ENCODE measurements around the gene SHISAL1. TPM values are rescaled to one million over a fixed set of nuclear protein-coding genes. Genes with fewer than 3 reads are reported as not detected.

SHISAL1 gene
- total RNA-seq, 1 experiment from 2014 or later: 1.1 TPM

- no peak overlapping the region for H3K4me2 ChIP-seq (ENCODE audit: low read length)
- no peak overlapping the region for H3K27ac ChIP-seq (ENCODE audit: low read length)
- peaks cover 7% of the 10 kb centered on the region; the same call in 1 of the 2 replicates for H3K4me1 ChIP-seq (ENCODE audit: insufficient read depth, low read length)
- H3K4me3 ChIP-seq (ENCODE audit: low read length): no peak overlapping the region
- H4K20me1 ChIP-seq (ENCODE audit: low read length): no peaks in the 10 kb centered on the region
- H2AFZ ChIP-seq (ENCODE audit: low read length): no peak overlapping the region
- CTCF ChIA-PET: no interaction called here
- POLR2A ChIA-PET (ENCODE audit: unreplicated experiment): no interaction called here
- no peak for ATAC-seq
- H3K9me3 ChIP-seq (ENCODE audit: low read length): no peaks in the 10 kb centered on the region
- intact Hi-C loops (cut with micrococcal nuclease): no loop called here
- no peaks in the 10 kb centered on the region for H3K36me3 ChIP-seq (ENCODE audit: low read depth, low read length)
- no TSS peak for BruUV-seq (replicated peaks)
- no peak overlapping the region for H3K9ac ChIP-seq (ENCODE audit: low read length)
- no peak for TF ChIP-seq EZH2phosphoT487 (IDR thresholded peaks at IDR 0.05; ENCODE audit: borderline replicate concordance, low read length)
- TF ChIP-seq EZH2 (IDR thresholded peaks at IDR 0.05; ENCODE audit: low read length, unreplicated experiment): no peak
- TF ChIP-seq, protein P1, sequence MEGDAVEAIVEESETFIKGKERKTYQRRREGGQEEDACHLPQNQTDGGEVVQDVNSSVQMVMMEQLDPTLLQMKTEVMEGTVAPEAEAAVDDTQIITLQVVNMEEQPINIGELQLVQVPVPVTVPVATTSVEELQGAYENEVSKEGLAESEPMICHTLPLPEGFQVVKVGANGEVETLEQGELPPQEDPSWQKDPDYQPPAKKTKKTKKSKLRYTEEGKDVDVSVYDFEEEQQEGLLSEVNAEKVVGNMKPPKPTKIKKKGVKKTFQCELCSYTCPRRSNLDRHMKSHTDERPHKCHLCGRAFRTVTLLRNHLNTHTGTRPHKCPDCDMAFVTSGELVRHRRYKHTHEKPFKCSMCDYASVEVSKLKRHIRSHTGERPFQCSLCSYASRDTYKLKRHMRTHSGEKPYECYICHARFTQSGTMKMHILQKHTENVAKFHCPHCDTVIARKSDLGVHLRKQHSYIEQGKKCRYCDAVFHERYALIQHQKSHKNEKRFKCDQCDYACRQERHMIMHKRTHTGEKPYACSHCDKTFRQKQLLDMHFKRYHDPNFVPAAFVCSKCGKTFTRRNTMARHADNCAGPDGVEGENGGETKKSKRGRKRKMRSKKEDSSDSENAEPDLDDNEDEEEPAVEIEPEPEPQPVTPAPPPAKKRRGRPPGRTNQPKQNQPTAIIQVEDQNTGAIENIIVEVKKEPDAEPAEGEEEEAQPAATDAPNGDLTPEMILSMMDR (conservative IDR thresholded peaks at IDR 0.05; ENCODE audit: low read depth, low read length): no peak
- no peaks in the 10 kb centered on the region for H3K27me3 ChIP-seq (ENCODE audit: low read length)
- no peaks in the 10 kb centered on the region for H3F3A ChIP-seq (ENCODE audit: low read length, unreplicated experiment)
- no peaks in the 10 kb centered on the region for H3K9me2 ChIP-seq (replicated peaks; ENCODE audit: low read length)
- no peak for DNase-seq
- no peaks in the 10 kb centered on the region for H3K79me2 ChIP-seq (ENCODE audit: low read length)
These were observed 4.3 kb upstream of the SHISAL1 start for GRCh38 chr22:44317123-44317444.

DNA sequence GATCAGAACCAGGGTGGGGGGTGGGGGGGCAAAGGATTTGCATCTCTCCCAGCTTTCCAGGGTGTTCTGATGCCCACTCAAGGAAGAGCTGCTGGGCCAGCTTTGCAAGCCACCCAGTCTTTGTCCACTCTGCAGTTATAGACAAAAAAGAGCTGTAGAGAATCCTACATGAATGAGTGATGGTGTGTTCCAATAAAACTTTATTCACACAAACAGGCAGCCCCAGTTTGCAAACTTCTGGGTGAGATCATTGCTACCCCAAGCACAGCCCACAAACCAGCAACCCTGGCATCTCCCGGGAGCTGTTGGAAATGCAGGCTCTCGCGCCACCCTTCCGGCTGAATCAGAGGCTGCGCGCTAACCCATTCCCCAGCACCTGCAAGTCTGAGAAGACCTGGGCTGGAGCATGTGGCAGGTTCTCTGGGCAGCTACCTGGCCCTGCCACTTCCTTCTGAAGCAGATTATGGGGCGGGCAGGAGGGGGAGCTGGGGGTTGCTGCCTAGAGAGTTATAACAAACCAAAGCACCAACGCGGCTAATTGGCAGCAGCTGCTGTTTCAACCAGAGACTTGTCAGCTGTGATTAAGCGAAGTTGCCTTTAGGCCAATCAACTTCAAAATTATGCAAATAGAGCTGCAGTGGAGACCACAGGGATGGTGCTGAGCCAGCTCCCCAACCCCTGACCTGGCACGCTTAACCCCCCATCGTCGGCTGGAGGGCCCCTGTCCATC, 3.8 kb upstream of the SHISAL1 start:
- H3K9ac ChIP-seq (ENCODE audit: low read length): no peak overlapping the region
- BruUV-seq (replicated peaks): no TSS peak
- no peak for ATAC-seq
- H3K9me2 ChIP-seq (replicated peaks; ENCODE audit: low read length): no peaks in the 10 kb centered on the region
- no peaks in the 10 kb centered on the region for H3K9me3 ChIP-seq (ENCODE audit: low read length)
- H3K79me2 ChIP-seq (ENCODE audit: low read length): no peaks in the 10 kb centered on the region
- no peak for DNase-seq
- no peak overlapping the region for H3K4me3 ChIP-seq (ENCODE audit: low read length)
- no peaks in the 10 kb centered on the region for H3K27me3 ChIP-seq (ENCODE audit: low read length)
- H3K4me2 ChIP-seq (ENCODE audit: low read length): no peak overlapping the region
- ChIA-PET POLR2A (ENCODE audit: unreplicated experiment) (no interaction called here), CTCF (no interaction called here)
- no peaks in the 10 kb centered on the region for H4K20me1 ChIP-seq (ENCODE audit: low read length)
- no peaks in the 10 kb centered on the region for H3F3A ChIP-seq (ENCODE audit: low read length, unreplicated experiment)
- no peak overlapping the region for H2AFZ ChIP-seq (ENCODE audit: low read length)
- H3K27ac ChIP-seq (ENCODE audit: low read length): no peak overlapping the region
- TF ChIP-seq, protein P1 (conservative IDR thresholded peaks at IDR 0.05; ENCODE audit: low read depth, low read length): no peak
- no peak for TF ChIP-seq EZH2 (IDR thresholded peaks at IDR 0.05; ENCODE audit: low read length, unreplicated experiment)
- no peak for TF ChIP-seq EZH2phosphoT487 (IDR thresholded peaks at IDR 0.05; ENCODE audit: borderline replicate concordance, low read length)
- peaks cover 7% of the 10 kb centered on the region; the same call in 1 of the 2 replicates for H3K4me1 ChIP-seq (ENCODE audit: insufficient read depth, low read length)
- intact Hi-C loops (cut with micrococcal nuclease): no loop called here
- H3K36me3 ChIP-seq (ENCODE audit: low read depth, low read length): no peaks in the 10 kb centered on the region

- BruUV-seq (replicated peaks): no TSS peak
- intact Hi-C loops (cut with micrococcal nuclease): no loop called here
- Histone ChIP-seq H3K27ac (ENCODE audit: low read length) (no peak overlapping the region), H3K9ac (ENCODE audit: low read length) (no peak overlapping the region), H3K4me2 (ENCODE audit: low read length) (no peak overlapping the region), H3K9me3 (ENCODE audit: low read length) (no peaks in the 10 kb centered on the region), H3K4me3 (ENCODE audit: low read length) (no peak overlapping the region), H2AFZ (ENCODE audit: low read length) (no peak overlapping the region), H3K36me3 (ENCODE audit: low read depth, low read length) (no peaks in the 10 kb centered on the region), H3K27me3 (ENCODE audit: low read length) (no peaks in the 10 kb centered on the region), H3K4me1 (ENCODE audit: insufficient read depth, low read length) (peaks cover 12% of the 10 kb centered on the region), H3F3A (ENCODE audit: low read length, unreplicated experiment) (no peaks in the 10 kb centered on the region), H3K9me2 (replicated peaks; ENCODE audit: low read length) (no peaks in the 10 kb centered on the region), H3K79me2 (ENCODE audit: low read length) (no peaks in the 10 kb centered on the region), H4K20me1 (ENCODE audit: low read length) (no peaks in the 10 kb centered on the region)
- POLR2A ChIA-PET (ENCODE audit: unreplicated experiment): no interaction called here
- no peak for ATAC-seq
- TF ChIP-seq EZH2 (IDR thresholded peaks at IDR 0.05; ENCODE audit: low read length, unreplicated experiment) (no peak), EZH2phosphoT487 (IDR thresholded peaks at IDR 0.05; ENCODE audit: borderline replicate concordance, low read length) (no peak)
- TF ChIP-seq, protein P1 (conservative IDR thresholded peaks at IDR 0.05; ENCODE audit: low read depth, low read length): no peak
- no peak for DNase-seq
- CTCF ChIA-PET: no interaction called here
These were observed 1.8 kb upstream of the SHISAL1 start for GRCh38 chr22:44314425-44315067.

Data from PC-3 (cell line).